IPS-20b (cell line): ENCODE results near the gene FAM3A.

Source experiments
- H3K27ac ChIP-seq: one replicate; pipeline ENCODE4 v1.5.1; 2013; ENCODE audit warnings: low read length
- H3K27me3 ChIP-seq: 2 replicates; pipeline ENCODE4 v1.6.1; 2013; ENCODE audit warnings: mild to moderate bottlenecking, low read length, inconsistent platforms; ENCODE audit not compliant: insufficient read depth
- H3K36me3 ChIP-seq: 2 replicates; pipeline ENCODE4 v1.6.1; 2013; ENCODE audit warnings: low read depth, mild to moderate bottlenecking, inconsistent platforms, low read length, moderate library complexity; ENCODE audit not compliant: insufficient read depth
- H3K4me1 ChIP-seq: 2 replicates; pipeline ENCODE4 v1.6.1; 2013; ENCODE audit warnings: mild to moderate bottlenecking, control low read depth, inconsistent platforms, low read length, moderate library complexity; ENCODE audit not compliant: insufficient read depth
- H3K4me3 ChIP-seq: 2 replicates; pipeline ENCODE4 v1.5.1; 2013; ENCODE audit warnings: mild to moderate bottlenecking, low read length, inconsistent platforms
- H3K9ac ChIP-seq: 2 replicates; pipeline ENCODE4 v1.6.1; 2013; ENCODE audit warnings: low read depth, mild to moderate bottlenecking, inconsistent platforms, low read length, moderate library complexity
- H3K9me3 ChIP-seq: 2 replicates; pipeline ENCODE4 v1.6.1; 2013; ENCODE audit warnings: mild to moderate bottlenecking, low read depth, low read length, inconsistent platforms; ENCODE audit not compliant: insufficient read depth

FAM3A gene

DNA sequence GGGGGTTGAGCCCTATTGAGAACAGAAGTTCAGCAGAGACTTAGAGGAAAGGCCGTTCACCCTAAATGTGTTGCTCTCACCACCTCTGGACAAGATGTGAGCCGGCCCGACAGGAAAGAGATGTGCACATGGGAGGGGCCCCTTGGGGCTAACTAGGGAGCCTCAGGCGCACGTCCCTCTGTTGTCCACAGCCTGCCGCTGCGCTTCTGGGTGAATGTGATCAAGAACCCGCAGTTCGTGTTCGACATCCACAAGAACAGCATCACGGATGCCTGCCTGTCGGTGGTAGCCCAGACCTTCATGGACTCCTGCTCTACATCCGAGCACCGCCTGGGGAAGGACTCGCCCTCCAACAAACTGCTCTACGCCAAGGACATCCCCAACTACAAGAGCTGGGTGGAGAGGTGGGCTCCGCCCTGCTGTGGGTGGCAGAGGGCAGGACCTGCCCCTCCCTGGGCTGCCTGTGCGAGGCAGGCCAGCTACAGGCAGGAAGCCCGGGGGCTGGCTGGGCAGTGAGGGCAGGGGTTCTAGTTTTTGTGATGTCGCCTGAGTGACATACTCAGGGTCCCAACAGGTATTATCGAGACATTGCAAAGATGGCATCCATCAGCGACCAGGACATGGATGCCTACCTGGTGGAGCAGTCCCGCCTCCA, 45.0 kb downstream of the FAM3A start:
- H3K9me3 ChIP-seq: no peaks in the 10 kb centered on the region
- H3K36me3 ChIP-seq: no peaks in the 10 kb centered on the region; the same call in none of the 2 replicates
- H3K27me3 ChIP-seq: no peaks in the 10 kb centered on the region
- H3K9ac ChIP-seq: no peak overlapping the region
- H3K4me1 ChIP-seq: no peaks in the 10 kb centered on the region
- no peak overlapping the region for H3K4me3 ChIP-seq
- no peak overlapping the region for H3K27ac ChIP-seq

- Histone ChIP-seq H3K4me1 (no peaks in the 10 kb centered on the region), H3K9me3 (no peaks in the 10 kb centered on the region), H3K27me3 (no peaks in the 10 kb centered on the region), H3K27ac (no peak overlapping the region), H3K9ac (no peak overlapping the region), H3K36me3 (no peaks in the 10 kb centered on the region; the same call in none of the 2 replicates), H3K4me3 (no peak overlapping the region)
Measured at GRCh38 chrX:154470434-154470833, 45.6 kb downstream of the FAM3A start.

DNA sequence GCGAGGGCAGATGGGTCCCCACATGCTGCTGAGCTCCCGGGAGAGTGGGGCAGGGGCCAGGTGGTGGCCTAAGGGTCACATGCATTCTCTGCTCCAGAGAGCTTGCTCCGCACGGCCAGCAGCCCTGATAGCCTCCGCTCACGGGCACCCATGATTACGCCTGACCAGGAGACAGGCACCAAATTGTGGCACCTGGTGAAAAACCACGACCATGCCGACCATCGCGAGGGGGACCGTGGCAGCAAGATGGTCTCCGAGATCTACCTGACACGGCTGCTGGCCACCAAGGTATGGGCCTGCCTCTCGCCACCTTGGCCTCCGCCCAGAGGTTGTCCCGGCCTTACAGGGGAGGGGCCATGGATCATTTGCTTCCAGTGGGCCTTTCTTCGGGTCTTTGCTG, 46.2 kb downstream of the FAM3A start:
- no peak overlapping the region for H3K9ac ChIP-seq
- no peaks in the 10 kb centered on the region for H3K9me3 ChIP-seq
- no peaks in the 10 kb centered on the region for H3K4me1 ChIP-seq
- H3K27me3 ChIP-seq: no peaks in the 10 kb centered on the region
- no peak overlapping the region for H3K27ac ChIP-seq
- H3K4me3 ChIP-seq: no peak overlapping the region
- no peaks in the 10 kb centered on the region; the same call in none of the 2 replicates for H3K36me3 ChIP-seq

DNA sequence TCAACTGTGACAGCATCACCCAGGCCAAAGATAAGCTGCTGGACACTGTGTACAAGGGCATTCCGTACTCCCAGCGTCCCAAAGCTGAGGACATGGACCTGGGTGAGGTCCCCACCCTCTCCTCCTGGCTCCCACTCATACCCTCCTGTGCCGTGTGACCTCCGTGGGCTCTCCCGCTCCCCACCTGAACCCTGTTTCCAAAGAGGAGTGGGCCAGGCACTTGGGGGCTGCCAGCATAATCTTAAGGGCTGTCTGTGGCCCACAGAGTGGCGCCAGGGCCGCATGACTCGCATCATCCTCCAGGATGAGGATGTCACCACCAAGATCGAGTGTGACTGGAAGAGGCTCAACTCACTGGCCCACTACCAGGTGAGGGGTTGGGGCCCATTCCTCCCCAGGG, 46.9 kb downstream of the FAM3A start:
- Histone ChIP-seq H3K36me3 (peaks cover 3% of the 10 kb centered on the region), H3K27ac (no peak overlapping the region), H3K9me3 (no peaks in the 10 kb centered on the region), H3K4me3 (no peak overlapping the region), H3K9ac (no peak overlapping the region), H3K27me3 (no peaks in the 10 kb centered on the region), H3K4me1 (no peaks in the 10 kb centered on the region)

DNA sequence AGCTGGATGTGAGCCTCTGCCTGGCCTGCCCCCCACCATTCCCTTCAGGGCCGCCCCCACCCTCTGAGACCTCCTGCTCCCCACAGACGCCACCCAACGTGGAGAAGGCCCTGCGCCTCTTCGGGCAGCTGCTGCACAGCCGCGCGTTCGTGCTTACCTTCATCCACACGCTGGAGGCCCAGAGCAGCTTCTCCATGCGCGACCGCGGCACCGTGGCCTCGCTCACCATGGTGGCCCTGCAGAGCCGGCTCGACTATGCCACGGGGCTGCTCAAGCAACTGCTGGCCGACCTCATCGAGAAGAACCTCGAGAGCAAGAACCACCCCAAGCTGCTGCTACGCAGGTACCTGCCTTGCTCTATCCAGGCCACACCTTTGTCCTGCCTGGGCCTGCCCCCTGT, 47.8 kb downstream of the FAM3A start:
- no peak overlapping the region for H3K27ac ChIP-seq
- H3K4me1 ChIP-seq: no peaks in the 10 kb centered on the region
- no peaks in the 10 kb centered on the region for H3K9me3 ChIP-seq

GRCh38 chrX:154467556-154467955, 48.5 kb downstream of the FAM3A start:
- Histone ChIP-seq H3K27ac (no peak overlapping the region), H3K36me3 (peaks cover 3% of the 10 kb centered on the region), H3K9me3 (no peaks in the 10 kb centered on the region), H3K27me3 (no peaks in the 10 kb centered on the region), H3K9ac (no peak overlapping the region), H3K4me1 (no peaks in the 10 kb centered on the region), H3K4me3 (no peak overlapping the region)

More for the DNA sequence above, 47.8 kb downstream of the FAM3A start:
- Histone ChIP-seq H3K9ac (no peak overlapping the region), H3K4me3 (no peak overlapping the region), H3K27me3 (no peaks in the 10 kb centered on the region), H3K36me3 (peaks cover 3% of the 10 kb centered on the region)

GRCh38 chrX:154466907-154467306, 49.1 kb downstream of the FAM3A start:
- Histone ChIP-seq H3K4me1 (no peaks in the 10 kb centered on the region), H3K36me3 (peaks cover 3% of the 10 kb centered on the region), H3K4me3 (no peak overlapping the region), H3K9me3 (no peaks in the 10 kb centered on the region), H3K27ac (no peak overlapping the region), H3K27me3 (no peaks in the 10 kb centered on the region), H3K9ac (no peak overlapping the region)

DNA sequence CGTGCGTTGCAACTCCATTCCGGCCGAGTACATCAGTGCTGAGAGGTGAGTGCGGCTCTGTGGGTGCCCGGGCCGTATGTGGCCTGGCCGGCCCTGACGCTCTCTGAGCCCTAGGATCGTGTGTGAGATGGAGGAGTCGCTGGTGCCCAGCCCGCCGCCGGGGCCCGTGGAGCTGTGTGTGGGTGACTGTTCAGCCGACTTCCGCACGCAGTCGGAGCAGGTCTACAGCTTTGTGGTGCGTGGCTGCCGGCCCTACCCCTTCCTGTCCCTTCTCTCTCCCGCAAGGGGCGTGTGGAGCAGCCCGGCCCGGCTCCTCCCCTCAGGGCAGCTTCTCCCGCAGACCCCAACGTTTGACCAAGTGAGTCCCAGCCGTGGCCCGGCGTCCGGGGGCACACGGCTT, 50.0 kb downstream of the FAM3A start:
- Histone ChIP-seq H3K4me3 (no peak overlapping the region), H3K27me3 (no peaks in the 10 kb centered on the region), H3K9me3 (no peaks in the 10 kb centered on the region), H3K4me1 (no peaks in the 10 kb centered on the region), H3K27ac (no peak overlapping the region), H3K9ac (no peak overlapping the region), H3K36me3 (peaks cover 3% of the 10 kb centered on the region; the same call in 1 of the 2 replicates)

DNA sequence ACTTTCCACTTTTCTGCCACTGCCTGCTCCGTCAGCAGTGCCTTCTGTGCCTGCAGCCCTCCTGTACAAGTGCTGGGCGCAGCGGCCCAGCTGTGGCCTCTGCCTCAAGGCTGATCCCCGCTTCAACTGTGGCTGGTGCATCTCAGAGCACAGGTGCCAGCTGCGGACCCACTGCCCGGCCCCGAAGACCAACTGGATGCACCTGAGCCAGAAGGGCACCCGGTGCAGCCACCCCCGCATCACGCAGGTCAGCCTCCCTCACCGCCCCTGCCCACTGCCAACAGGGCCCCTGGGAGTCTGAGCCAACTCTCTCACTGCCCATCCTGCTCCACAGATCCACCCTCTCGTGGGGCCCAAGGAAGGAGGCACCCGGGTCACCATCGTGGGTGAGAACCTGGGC, 50.4 kb downstream of the FAM3A start:
- no peaks in the 10 kb centered on the region for H3K27me3 ChIP-seq
- no peak overlapping the region for H3K4me3 ChIP-seq
- no peak overlapping the region for H3K27ac ChIP-seq
- no peaks in the 10 kb centered on the region for H3K9me3 ChIP-seq
- no peak overlapping the region for H3K9ac ChIP-seq
- no peaks in the 10 kb centered on the region for H3K4me1 ChIP-seq
- H3K36me3 ChIP-seq: peaks cover 3% of the 10 kb centered on the region; the same call in 1 of the 2 replicates

GRCh38 chrX:154464806-154465365, 51.1 kb downstream of the FAM3A start:
- Histone ChIP-seq H3K27ac (no peak overlapping the region), H3K4me3 (no peak overlapping the region), H3K4me1 (no peaks in the 10 kb centered on the region), H3K36me3 (peaks cover 3% of the 10 kb centered on the region; the same call in 1 of the 2 replicates), H3K9me3 (no peaks in the 10 kb centered on the region), H3K27me3 (no peaks in the 10 kb centered on the region), H3K9ac (no peak overlapping the region)

DNA sequence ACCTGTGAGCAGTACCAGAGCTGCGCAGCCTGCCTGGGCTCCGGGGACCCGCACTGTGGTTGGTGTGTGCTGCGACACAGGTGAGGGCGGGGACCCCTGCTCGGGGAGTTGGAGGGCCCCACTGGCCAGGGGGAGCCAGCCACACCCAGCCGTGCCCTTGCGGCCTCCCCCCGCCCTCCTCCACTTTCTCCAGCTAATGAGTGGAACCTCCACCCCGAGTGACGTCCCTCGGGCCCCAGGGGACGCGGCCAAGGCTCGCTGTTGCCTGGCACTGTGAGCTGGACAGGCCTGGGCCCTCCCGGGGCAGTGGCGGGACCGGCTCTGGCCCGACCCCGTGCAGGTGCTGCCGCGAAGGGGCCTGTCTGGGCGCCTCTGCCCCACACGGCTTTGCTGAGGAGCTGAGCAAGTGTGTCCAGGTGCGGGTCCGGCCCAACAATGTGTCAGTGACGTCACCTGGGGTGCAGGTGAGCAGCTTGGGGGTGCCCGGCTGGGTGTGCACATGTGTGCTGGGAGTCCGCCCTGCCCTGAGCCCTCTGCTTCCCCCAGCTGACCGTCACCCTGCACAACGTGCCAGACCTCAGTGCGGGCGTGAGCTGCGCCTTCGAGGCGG, 52.3 kb downstream of the FAM3A start:
- no peak overlapping the region for H3K9ac ChIP-seq
- no peaks in the 10 kb centered on the region for H3K9me3 ChIP-seq
- H3K27me3 ChIP-seq: no peaks in the 10 kb centered on the region
- H3K36me3 ChIP-seq: 0 out of 2 replicates have a peak, but pooled peaks cover 3% of the 10 kb centered on the region
- no peak overlapping the region for H3K27ac ChIP-seq
- H3K4me3 ChIP-seq: no peak overlapping the region
- H3K4me1 ChIP-seq: no peaks in the 10 kb centered on the region

DNA sequence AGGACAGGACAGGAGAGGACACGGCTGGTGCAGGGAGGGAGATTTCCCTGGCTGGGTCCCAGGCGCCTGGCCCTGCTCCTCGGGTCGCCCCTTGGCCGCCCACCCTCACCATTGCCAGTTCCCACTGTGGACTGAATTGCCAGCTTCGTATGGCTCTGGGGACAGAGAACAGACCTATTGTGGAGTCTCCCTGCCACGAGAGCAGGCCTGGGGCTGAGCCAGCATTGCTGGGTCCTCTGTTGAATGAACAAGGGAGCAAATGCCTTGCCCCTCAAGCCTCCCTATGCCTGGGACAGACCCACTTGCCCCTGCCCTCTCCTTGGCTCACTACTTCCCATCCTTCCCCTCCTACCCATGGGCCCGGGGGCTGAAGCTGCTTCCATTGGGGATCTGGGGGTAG, 53.6 kb downstream of the FAM3A start:
- Histone ChIP-seq H3K27ac (no peak overlapping the region), H3K36me3 (0 out of 2 replicates have a peak, but pooled peaks cover 3% of the 10 kb centered on the region)

More for the DNA sequence above, 53.6 kb downstream of the FAM3A start:
- Histone ChIP-seq H3K9ac (no peak overlapping the region), H3K4me3 (no peak overlapping the region), H3K27me3 (no peaks in the 10 kb centered on the region), H3K9me3 (no peaks in the 10 kb centered on the region), H3K4me1 (no peaks in the 10 kb centered on the region)
